Islet of Langerhans (tissue), 1 donor: ENCODE measurements around the gene IER5L.

Experiments used
- FAIRE-seq: peaks from one replicate; lab custom pipeline; 2011; peaks lifted over from hg19 to GRCh38; lab: Jason Lieb, UNC

Gene IER5L

GRCh38 chr9:129160712-129161533 is 17.1 kb downstream of the IER5L start:
- no peak for FAIRE-seq

- FAIRE-seq = no peak
Observed at GRCh38 chr9:129156163-129156562, 21.9 kb downstream of the IER5L start.

- no peak for FAIRE-seq
Observed at GRCh38 chr9:129154866-129155477, 23.1 kb downstream of the IER5L start.

- no peak for FAIRE-seq
Observed at GRCh38 chr9:129151469-129151868, 26.6 kb downstream of the IER5L start.

- no peak for FAIRE-seq
Observed at GRCh38 chr9:129150672-129151211, 27.3 kb downstream of the IER5L start.

GRCh38 chr9:129150122-129150521 is 27.9 kb downstream of the IER5L start:
- no peak for FAIRE-seq

GRCh38 chr9:129149442-129149841 is 28.6 kb downstream of the IER5L start:
- FAIRE-seq = no peak

GRCh38 chr9:129148463-129149204 is 29.4 kb downstream of the IER5L start:
- no peak for FAIRE-seq

GRCh38 chr9:129146441-129146941 is 31.6 kb downstream of the IER5L start:
- FAIRE-seq = no peak

- FAIRE-seq = no peak
Observed at GRCh38 chr9:129145841-129146292, 32.2 kb downstream of the IER5L start.

- no peak for FAIRE-seq
Observed at GRCh38 chr9:129145316-129145715, 32.7 kb downstream of the IER5L start.

- FAIRE-seq = no peak
Observed at GRCh38 chr9:129143031-129143927, 34.8 kb downstream of the IER5L start.

GRCh38 chr9:129142138-129142935 is 35.7 kb downstream of the IER5L start:
- FAIRE-seq = no peak

GRCh38 chr9:129141066-129142041 is 36.7 kb downstream of the IER5L start:
- FAIRE-seq = no peak

GRCh38 chr9:129140397-129141065 is 37.5 kb downstream of the IER5L start:
- FAIRE-seq = no peak

- FAIRE-seq = no peak
Observed at GRCh38 chr9:129139993-129140396, 38.1 kb downstream of the IER5L start.

GRCh38 chr9:129139233-129139992 is 38.6 kb downstream of the IER5L start:
- peak; percentile 80 for FAIRE-seq
